ENCODE measurements around the gene ACSL6.

ACSL6 gene

DNA sequence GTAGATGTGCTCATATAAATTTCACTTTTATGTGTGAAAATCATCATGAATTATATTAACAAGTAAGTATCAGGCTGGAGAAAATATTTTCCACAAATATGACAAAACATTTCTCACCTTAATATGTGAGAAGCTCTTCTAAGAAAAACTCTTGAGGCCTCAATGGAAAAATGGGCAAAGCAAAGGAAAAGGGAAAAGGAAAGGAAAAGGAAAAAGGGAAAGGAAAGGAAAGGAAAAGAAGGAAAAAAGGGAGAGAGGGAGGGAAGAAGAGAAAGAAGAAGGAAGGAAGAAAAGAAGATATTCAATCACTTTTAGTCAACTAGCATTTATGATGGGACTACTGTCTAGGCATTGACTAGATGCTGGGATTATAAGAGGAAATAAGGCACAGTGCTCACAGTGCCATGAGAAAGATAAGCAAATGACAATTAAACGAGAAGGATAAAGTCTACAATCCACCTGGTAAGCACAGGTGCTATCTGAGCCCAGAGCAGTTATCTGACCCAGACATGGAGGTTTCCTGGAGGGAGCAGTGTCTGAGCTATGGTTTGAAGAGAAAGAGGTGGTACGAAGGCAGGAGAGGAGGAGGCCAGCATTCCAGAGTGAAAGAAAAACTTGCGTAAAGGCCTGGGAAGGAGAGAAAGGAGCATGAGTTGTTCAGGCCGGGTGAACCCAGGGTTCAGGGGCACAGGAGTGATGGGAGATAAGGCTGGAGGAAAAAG, 18.3 kb upstream of the ACSL6 start:
- no peak overlapping the region for H3K4me3 ChIP-seq (ENCODE audit: control insufficient read depth, low read depth, low read length)
- no peak for DNase-seq (ENCODE audit: low read depth)
- TF ChIP-seq, protein P1, sequence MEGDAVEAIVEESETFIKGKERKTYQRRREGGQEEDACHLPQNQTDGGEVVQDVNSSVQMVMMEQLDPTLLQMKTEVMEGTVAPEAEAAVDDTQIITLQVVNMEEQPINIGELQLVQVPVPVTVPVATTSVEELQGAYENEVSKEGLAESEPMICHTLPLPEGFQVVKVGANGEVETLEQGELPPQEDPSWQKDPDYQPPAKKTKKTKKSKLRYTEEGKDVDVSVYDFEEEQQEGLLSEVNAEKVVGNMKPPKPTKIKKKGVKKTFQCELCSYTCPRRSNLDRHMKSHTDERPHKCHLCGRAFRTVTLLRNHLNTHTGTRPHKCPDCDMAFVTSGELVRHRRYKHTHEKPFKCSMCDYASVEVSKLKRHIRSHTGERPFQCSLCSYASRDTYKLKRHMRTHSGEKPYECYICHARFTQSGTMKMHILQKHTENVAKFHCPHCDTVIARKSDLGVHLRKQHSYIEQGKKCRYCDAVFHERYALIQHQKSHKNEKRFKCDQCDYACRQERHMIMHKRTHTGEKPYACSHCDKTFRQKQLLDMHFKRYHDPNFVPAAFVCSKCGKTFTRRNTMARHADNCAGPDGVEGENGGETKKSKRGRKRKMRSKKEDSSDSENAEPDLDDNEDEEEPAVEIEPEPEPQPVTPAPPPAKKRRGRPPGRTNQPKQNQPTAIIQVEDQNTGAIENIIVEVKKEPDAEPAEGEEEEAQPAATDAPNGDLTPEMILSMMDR (conservative IDR thresholded peaks at IDR 0.05; ENCODE audit: control insufficient read depth, insufficient read depth, low read depth, low read length) = no peak

DNA sequence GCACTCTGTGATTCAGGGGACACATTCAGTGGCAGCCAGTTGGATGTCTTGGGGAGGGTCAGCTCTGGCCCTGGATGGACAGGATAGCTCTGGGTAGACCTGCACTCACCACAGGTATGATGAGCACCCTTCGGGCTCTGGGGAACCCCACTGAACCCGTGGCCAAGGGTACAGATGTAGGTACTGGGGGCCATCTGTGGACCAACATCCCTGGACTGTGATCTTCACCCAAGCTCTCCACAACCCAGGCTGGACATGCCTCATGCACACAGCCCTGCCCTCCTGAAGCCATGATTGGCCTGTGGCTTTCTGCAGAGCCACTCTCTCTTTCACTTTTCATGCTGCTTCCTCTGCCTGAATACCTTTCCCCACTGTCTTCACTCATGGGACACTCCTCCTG, 15.6 kb upstream of the ACSL6 start:
- TF ChIP-seq, protein P1 (conservative IDR thresholded peaks at IDR 0.05; ENCODE audit: control insufficient read depth, insufficient read depth, low read depth, low read length) = no peak
- no peak overlapping the region for H3K4me3 ChIP-seq (ENCODE audit: control insufficient read depth, low read depth, low read length)
- no peak for DNase-seq (ENCODE audit: low read depth)

GRCh38 chr5:132026516-132027008, 15.1 kb upstream of the ACSL6 start:
- no peak overlapping the region for H3K4me3 ChIP-seq (ENCODE audit: control insufficient read depth, low read depth, low read length)
- TF ChIP-seq, protein P1 (conservative IDR thresholded peaks at IDR 0.05; ENCODE audit: control insufficient read depth, insufficient read depth, low read depth, low read length) = no peak
- DNase-seq (ENCODE audit: low read depth) = no peak

GRCh38 chr5:132025403-132025971, 14.0 kb upstream of the ACSL6 start:
- TF ChIP-seq, protein P1 (conservative IDR thresholded peaks at IDR 0.05; ENCODE audit: control insufficient read depth, insufficient read depth, low read depth, low read length) = no peak
- H3K4me3 ChIP-seq (ENCODE audit: control insufficient read depth, low read depth, low read length) = no peak overlapping the region
- no peak for DNase-seq (ENCODE audit: low read depth)

DNA sequence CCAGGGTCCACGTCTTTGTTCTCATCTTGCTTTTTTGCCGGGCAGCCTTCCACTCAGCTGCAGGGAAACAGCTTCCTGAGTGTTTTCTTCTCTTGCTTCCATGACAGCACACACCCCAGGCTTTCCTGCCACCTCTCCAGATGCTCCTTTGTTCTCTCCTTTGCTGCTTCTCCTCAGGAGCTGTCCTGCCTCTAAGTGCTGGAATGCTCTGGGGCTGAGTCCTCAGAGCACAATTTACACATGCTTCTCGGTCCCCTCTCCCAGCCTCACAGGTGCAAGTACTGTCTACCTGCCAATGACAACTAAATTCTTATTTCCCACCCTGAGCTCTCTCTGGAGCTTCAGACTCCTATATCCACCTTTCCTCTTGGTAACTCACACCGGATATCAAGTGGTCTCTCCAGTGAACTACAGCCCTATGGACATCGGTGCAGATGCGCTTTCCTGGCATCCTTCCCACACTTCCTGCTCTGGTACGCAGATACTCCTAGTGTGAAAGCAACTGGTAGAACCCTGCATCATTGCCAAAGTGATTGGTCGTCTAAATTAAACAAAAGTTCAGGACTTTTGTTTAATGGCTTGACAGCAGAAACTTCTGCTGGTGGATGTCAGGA, 13.4 kb upstream of the ACSL6 start:
- peak; percentile 6 for DNase-seq (ENCODE audit: low read depth)
- TF ChIP-seq, protein P1 (conservative IDR thresholded peaks at IDR 0.05; ENCODE audit: control insufficient read depth, insufficient read depth, low read depth, low read length) = no peak
- no peak overlapping the region for H3K4me3 ChIP-seq (ENCODE audit: control insufficient read depth, low read depth, low read length)

DNA sequence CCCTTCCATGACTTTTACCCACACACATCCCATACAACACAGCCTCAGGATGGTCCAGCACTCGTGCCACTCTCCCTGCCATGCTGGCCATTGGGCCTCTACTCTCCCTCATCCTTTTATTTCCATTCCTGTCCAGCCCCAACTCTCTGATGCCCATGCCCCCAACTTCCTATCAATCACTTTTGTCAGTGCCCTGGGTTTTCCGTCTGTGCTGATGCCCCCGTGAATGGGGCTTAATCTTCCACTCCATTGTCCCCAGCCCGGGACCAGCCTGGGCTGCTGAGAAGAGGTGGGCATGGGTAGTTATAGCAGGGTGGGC, 12.6 kb upstream of the ACSL6 start:
- no peak for DNase-seq (ENCODE audit: low read depth)
- no peak overlapping the region for H3K4me3 ChIP-seq (ENCODE audit: control insufficient read depth, low read depth, low read length)
- TF ChIP-seq, protein P1 (conservative IDR thresholded peaks at IDR 0.05; ENCODE audit: control insufficient read depth, insufficient read depth, low read depth, low read length) = no peak

Measured in fibroblast of mammary gland (primary cell).